Liver (tissue), 9 donors: ENCODE data around the gene MN1. TPM values are rescaled to one million over a fixed set of nuclear protein-coding genes. Genes with fewer than 3 reads are reported as not detected.

Experiments
- DNase-seq: peaks from one replicate; pipeline ENCODE4 v3.0.0-alpha.2; 2017; ENCODE audit warnings: low spot score
- H3K27ac ChIP-seq, 2 donors: one replicate each; pipeline ENCODE4 v1.7.0; 2013; ENCODE audit warnings: inconsistent platforms in 2 of 2, low read length in 2 of 2, control low read depth in 1 of 2, low read depth in 1 of 2, mild to moderate bottlenecking in 1 of 2
- H3K27me3 ChIP-seq, 4 donors: one replicate each; pipeline versions ENCODE4 v1.6.1 to v1.7.0; 2013; ENCODE audit warnings: low read length in 3 of 4, inconsistent platforms in 1 of 4, mild to moderate bottlenecking in 1 of 4, moderate library complexity in 1 of 4; ENCODE audit not compliant: control insufficient read depth in 4 of 4, insufficient read depth in 4 of 4
- H3K36me3 ChIP-seq, 4 donors: one replicate each; pipeline versions ENCODE4 v1.6.1 to v1.7.0; 2013; ENCODE audit warnings: low read length in 3 of 4, mild to moderate bottlenecking in 3 of 4, low read depth in 1 of 4, moderate library complexity in 1 of 4; ENCODE audit not compliant: control insufficient read depth in 4 of 4, insufficient read depth in 3 of 4
- H3K4me1 ChIP-seq, 4 donors: one replicate each; pipeline versions ENCODE4 v1.6.1 to v1.7.0; 2013; ENCODE audit warnings: low read length in 3 of 4, mild to moderate bottlenecking in 3 of 4, moderate library complexity in 1 of 4; ENCODE audit not compliant: control insufficient read depth in 4 of 4, insufficient read depth in 4 of 4
- H3K4me3 ChIP-seq, 3 donors: one replicate each; pipeline versions ENCODE4 v1.6.1 to v1.7.0; 2013; ENCODE audit warnings: low read length in 3 of 3, control low read depth in 1 of 3, low read depth in 1 of 3, mild to moderate bottlenecking in 1 of 3
- H3K9ac ChIP-seq, 2 donors: one replicate each; pipeline ENCODE4 v1.7.0; 2013; ENCODE audit warnings: low read length in 2 of 2, mild to moderate bottlenecking in 2 of 2, moderate library complexity in 2 of 2, control low read depth in 1 of 2, low read depth in 1 of 2
- H3K9me3 ChIP-seq, 4 donors: one replicate each; pipeline versions ENCODE4 v1.6.1 to v1.7.0; 2013; ENCODE audit warnings: low read length in 3 of 4; ENCODE audit not compliant: control insufficient read depth in 4 of 4
- ATF3 ChIP-seq: IDR thresholded peaks from 2 replicates; pipeline ENCODE4 v1.6.1; 2016; ENCODE audit warnings: antibody characterized with exemption
- CTCF ChIP-seq: fragments of 150-350 bp; IDR thresholded peaks from 2 replicates; pipeline ENCODE4 v1.5.1; 2017; ENCODE audit warnings: improper control_type of control experiment, low read depth, low read length; ENCODE audit not compliant: missing input control
- EGR1 ChIP-seq, 2 donors: IDR thresholded peaks; 2 replicates each; pipeline ENCODE4 v1.6.1; 2016 to 2018; ENCODE audit warnings: antibody characterized with exemption in 2 of 2, low read depth in 2 of 2
- FOXA1 ChIP-seq: IDR thresholded peaks from 2 replicates; pipeline ENCODE4 v1.6.1; 2016; ENCODE audit warnings: antibody characterized with exemption
- FOXA2 ChIP-seq: IDR thresholded peaks from 2 replicates; pipeline ENCODE4 v1.6.1; 2016; ENCODE audit warnings: antibody characterized with exemption
- GABPA ChIP-seq, 2 donors: IDR thresholded peaks in 1 of 2; conservative IDR thresholded peaks in 1 of 2; 2 replicates each; pipeline ENCODE4 v1.6.1; 2016; ENCODE audit warnings: antibody characterized with exemption in 2 of 2, mild to moderate bottlenecking in 1 of 2, moderate library complexity in 1 of 2
- HNF4A ChIP-seq, 2 donors: conservative IDR thresholded peaks; 2 replicates each; pipeline ENCODE4 v1.6.1; 2016; ENCODE audit warnings: antibody characterized with exemption in 2 of 2, mild to moderate bottlenecking in 2 of 2
- HNF4G ChIP-seq: IDR thresholded peaks from 2 replicates; pipeline ENCODE4 v1.6.1; 2016; ENCODE audit warnings: antibody characterized with exemption
- JUND ChIP-seq, 2 donors: IDR thresholded peaks; 2 replicates each; pipeline ENCODE4 v1.6.1; 2016; ENCODE audit warnings: antibody characterized with exemption in 2 of 2
- NR2F2 ChIP-seq: IDR thresholded peaks from 2 replicates; pipeline ENCODE4 v1.6.1; 2016; ENCODE audit warnings: antibody characterized with exemption
- RXRA ChIP-seq, 2 donors: IDR thresholded peaks; 2 replicates each; pipeline ENCODE4 v1.6.1; 2017 to 2018; ENCODE audit warnings: antibody characterized with exemption in 2 of 2, mild to moderate bottlenecking in 1 of 2
- SP1 ChIP-seq: IDR thresholded peaks from 2 replicates; pipeline ENCODE4 v1.6.1; 2018; ENCODE audit warnings: antibody characterized with exemption, mild to moderate bottlenecking
- TAF1 ChIP-seq: conservative IDR thresholded peaks from 2 replicates; pipeline ENCODE4 v1.6.1; 2016; ENCODE audit warnings: antibody characterized with exemption, mild to moderate bottlenecking
- YY1 ChIP-seq: IDR thresholded peaks from 2 replicates; pipeline ENCODE4 v1.6.1; 2016; ENCODE audit warnings: antibody characterized with exemption, mild to moderate bottlenecking
- ZBTB33 ChIP-seq: IDR thresholded peaks from 2 replicates; pipeline ENCODE4 v1.6.1; 2016; ENCODE audit warnings: antibody characterized with exemption
- WGBS: extraction: QIAGEN DNeasy Blood & Tissue Kit; methylation state at CpG from one replicate; pipeline ENCODE4 v1.1.7; 2013; 5-methylcytosine and 5-hydroxymethylcytosine counted together
- polyA plus RNA-seq, 2 donors: library from polyadenylated mRNA; stranded (reverse) in 1 of 2; unstranded in 1 of 2; fragments of 200-250 nt in 1 of 2; fragments of >200 nt in 1 of 2; fragmentation: Nextera tagmentation in 1 of 2; extraction: Ambion mirVana in 1 of 2; gene quantifications; one replicate each; pipeline versions ENCODE4 v1.2.1 to v1.2.3, GENCODE V29; 2013 to 2015
- total RNA-seq, 2 donors: library from RNA; depleted of rRNA; stranded (reverse); fragments of >200 nt; gene quantifications; one replicate each; pipeline ENCODE4 v1.2.3, GENCODE V29; 2014
- donor health status: healthy.
- donor health status: healthy.
- donor health status: healthy.
- donor health status: healthy.
- donor health status: healthy.

The MN1 gene
- total and polyA plus RNA-seq, 4 donors, result 0.10 to 0.33 (median 0.21) TPM

- no peak overlapping the region for H3K27ac ChIP-seq
- H3K9me3 ChIP-seq, result no peaks in the 10 kb centered on the region
- H3K4me3 ChIP-seq, result no peak overlapping the region
- no peaks in the 10 kb centered on the region for H3K27me3 ChIP-seq
- no peak overlapping the region for H3K9ac ChIP-seq
- 65% methylated on average over 17 of the region's 17 CpGs for WGBS
- no peaks in the 10 kb centered on the region for H3K36me3 ChIP-seq
- no peak for DNase-seq
- peaks cover 0 to 5% (median 2%) of the 10 kb centered on the region in 4 donors for H3K4me1 ChIP-seq
- TF ChIP-seq HNF4A (conservative IDR thresholded peaks at IDR 0.05), result no peak
- TF ChIP-seq RXRA (IDR thresholded peaks at IDR 0.05), result no peak
- TF ChIP-seq ATF3, result no peak
- no peak for TF ChIP-seq HNF4G
- TF ChIP-seq FOXA2, result no peak
- TF ChIP-seq FOXA1, result no peak
- no peak for TF ChIP-seq EGR1 (IDR thresholded peaks at IDR 0.05; ENCODE audit: low read depth in 2 of 2)
- no peak for TF ChIP-seq TAF1
- TF ChIP-seq YY1, result no peak
- no peak for TF ChIP-seq GABPA (IDR thresholded peaks at IDR 0.05 in 1 of 2, conservative IDR thresholded peaks at IDR 0.05 in 1 of 2)
- no peak for TF ChIP-seq CTCF
- TF ChIP-seq ZBTB33, result no peak
Measured at GRCh38 chr22:27809700-27810608, 8.4 kb upstream of the MN1 start.

- no peak for TF ChIP-seq EGR1 (IDR thresholded peaks at IDR 0.05; ENCODE audit: low read depth in 2 of 2)
- no peak for TF ChIP-seq SP1
- no peak for TF ChIP-seq RXRA (IDR thresholded peaks at IDR 0.05)
- no peak for TF ChIP-seq NR2F2
- no peak for TF ChIP-seq JUND (IDR thresholded peaks at IDR 0.05)
- WGBS, result 59% methylated on average over 5 of the region's 5 CpGs
- no peaks in the 10 kb centered on the region for H3K36me3 ChIP-seq
- no peak overlapping the region for H3K27ac ChIP-seq
- no peak overlapping the region for H3K9ac ChIP-seq
- H3K4me3 ChIP-seq, result no peak overlapping the region
- DNase-seq, result no peak
- no peaks in the 10 kb centered on the region for H3K9me3 ChIP-seq
- no peaks in the 10 kb centered on the region for H3K27me3 ChIP-seq
- H3K4me1 ChIP-seq, result peaks cover 2 to 9% (median 6%) of the 10 kb centered on the region in 4 donors
Measured at GRCh38 chr22:27809226-27809603, 7.7 kb upstream of the MN1 start.
